GM21390 (cell line): Measurements from ENCODE around the gene GRM3.
"Not testable (repeated sequence)": the region's sequence is repeated elsewhere in the genome, so short reads cannot be mapped to it uniquely, and the experiment has no call there.

Source experiments
- ATAC-seq: cut with Tn5 transposase; IDR thresholded peaks from one replicate; pipeline ENCODE4 v1.9.1; 2021; ENCODE audit not compliant: unreplicated experiment

GRM3 gene

GRCh38 chr7:86643561-86644281 lies at the start of gene GRM3:
Gene GRM3, plus strand, starts transcription at chr7:86643909. Its CDS starts 121,237 bp downstream, at chr7:86765146.
- no peak for ATAC-seq

- ATAC-seq, result no peak
Observed at GRCh38 chr7:86598311-86598710, 45.4 kb upstream of the GRM3 start.

- ATAC-seq, result no peak
Observed at GRCh38 chr7:86598721-86599120, 45.0 kb upstream of the GRM3 start.

GRCh38 chr7:86600506-86601290 lies 43.0 kb upstream of the GRM3 start:
- ATAC-seq, result no peak

- not testable (repeated sequence) for ATAC-seq
Observed at GRCh38 chr7:86615711-86616110, 28.0 kb upstream of the GRM3 start.

- ATAC-seq, result no peak
Observed at GRCh38 chr7:86644282-86645224, 844 bp downstream of the GRM3 start.

GRCh38 chr7:86645225-86645608 lies 1.5 kb downstream of the GRM3 start:
- no peak for ATAC-seq

GRCh38 chr7:86645676-86646276 lies 2.1 kb downstream of the GRM3 start:
- ATAC-seq, result no peak

- no peak for ATAC-seq
Observed at GRCh38 chr7:86647385-86648094, 3.8 kb downstream of the GRM3 start.

GRCh38 chr7:86648169-86648568 lies 4.5 kb downstream of the GRM3 start:
- no peak for ATAC-seq

GRCh38 chr7:86653919-86654659 lies 10.4 kb downstream of the GRM3 start:
- ATAC-seq, result no peak

GRCh38 chr7:86657948-86658347 lies 14.2 kb downstream of the GRM3 start:
- no peak for ATAC-seq

GRCh38 chr7:86660950-86661462 lies 17.3 kb downstream of the GRM3 start:
- no peak for ATAC-seq

GRCh38 chr7:86664486-86664885 lies 20.8 kb downstream of the GRM3 start:
- ATAC-seq, result no peak

GRCh38 chr7:86664991-86665390 lies 21.3 kb downstream of the GRM3 start:
- ATAC-seq, result no peak

GRCh38 chr7:86665669-86666068 lies 22.0 kb downstream of the GRM3 start:
- no peak for ATAC-seq

GRCh38 chr7:86667732-86668131 lies 24.0 kb downstream of the GRM3 start:
- no peak for ATAC-seq

GRCh38 chr7:86668315-86668714 lies 24.6 kb downstream of the GRM3 start:
- ATAC-seq, result no peak

GRCh38 chr7:86687831-86688230 lies 44.1 kb downstream of the GRM3 start:
- ATAC-seq, result no peak
